Activated naive CD8-positive, alpha-beta T cell treated with anti-CD3 and anti-CD28 coated beads for 36 hours (primary cell): Measurements from ENCODE around the gene TMEM167B. TPM values are rescaled to one million over a fixed set of nuclear protein-coding genes. Genes with fewer than 3 reads are reported as not detected.
A peak's percentile ranks its signal among the peaks of the same experiment; 100 is the strongest.

Experiments used
- DNase-seq: peaks from one replicate; pipeline ENCODE4 v3.0.0; 2021
- H3K27ac Mint-ChIP-seq: one replicate; pipeline ENCODE4 v1.8.0; 2022; ENCODE audit warnings: mild to moderate bottlenecking, moderate library complexity, mixed read lengths
- H3K27me3 Mint-ChIP-seq: one replicate; pipeline ENCODE4 v1.8.0; 2022; ENCODE audit warnings: mild to moderate bottlenecking, mixed read lengths
- H3K36me3 Mint-ChIP-seq: one replicate; pipeline ENCODE4 v1.8.0; 2021; ENCODE audit warnings: mild to moderate bottlenecking, mixed read lengths
- H3K4me1 Mint-ChIP-seq: one replicate; pipeline ENCODE4 v1.8.0; 2021; ENCODE audit warnings: mixed read lengths
- H3K4me3 Mint-ChIP-seq: one replicate; pipeline ENCODE4 v1.8.0; 2022; ENCODE audit warnings: mild to moderate bottlenecking, moderate library complexity, mixed read lengths
- H3K9me3 Mint-ChIP-seq: one replicate; pipeline ENCODE4 v1.8.0; 2022; ENCODE audit warnings: mixed read lengths
- total RNA-seq, 2 experiments: library from RNA; stranded (reverse); gene quantifications; one replicate each; pipeline ENCODE4 v1.2.3, GENCODE V29; 2021

TMEM167B gene
- total RNA-seq, 2 experiments from 2014 or later: 26.2 to 26.5 TPM

GRCh38 chr1:109094871-109095270 lies 4.3 kb downstream of the TMEM167B start:
- DNase-seq: no peak

GRCh38 chr1:109095631-109096030 lies 5.1 kb downstream of the TMEM167B start:
- Mint-ChIP-seq H3K27ac (no peak overlapping the region), H3K36me3 (peaks cover 19% of the 10 kb centered on the region), H3K4me1 (peaks cover 30% of the 10 kb centered on the region), H3K9me3 (no peaks in the 10 kb centered on the region), H3K4me3 (no peak overlapping the region), H3K27me3 (peaks cover 4% of the 10 kb centered on the region)
- no peak for DNase-seq

More at GRCh38 chr1:109094871-109095270, 4.3 kb downstream of the TMEM167B start:
- no peak overlapping the region for H3K4me3 Mint-ChIP-seq
- H3K9me3 Mint-ChIP-seq: no peaks in the 10 kb centered on the region
- no peak overlapping the region for H3K27ac Mint-ChIP-seq
- peaks cover 31% of the 10 kb centered on the region for H3K4me1 Mint-ChIP-seq
- peaks cover under 1% of the 10 kb centered on the region for H3K27me3 Mint-ChIP-seq
- peaks cover 18% of the 10 kb centered on the region for H3K36me3 Mint-ChIP-seq

GRCh38 chr1:109096120-109096519 lies 5.6 kb downstream of the TMEM167B start:
- no peak overlapping the region for H3K4me3 Mint-ChIP-seq
- H3K9me3 Mint-ChIP-seq: no peaks in the 10 kb centered on the region
- no peak overlapping the region for H3K27ac Mint-ChIP-seq
- peaks cover 4% of the 10 kb centered on the region for H3K27me3 Mint-ChIP-seq
- H3K36me3 Mint-ChIP-seq: peaks cover 24% of the 10 kb centered on the region
- no peak for DNase-seq
- H3K4me1 Mint-ChIP-seq: peaks cover 32% of the 10 kb centered on the region

- peak; percentile 96 for DNase-seq
- peaks cover 4% of the 10 kb centered on the region for H3K27me3 Mint-ChIP-seq
- peaks cover 37% of the 10 kb centered on the region for H3K36me3 Mint-ChIP-seq
- peak overlapping the region; percentile 97 for H3K27ac Mint-ChIP-seq
- H3K4me3 Mint-ChIP-seq: peak overlapping the region; percentile 100
- H3K4me1 Mint-ChIP-seq: peaks cover 14% of the 10 kb centered on the region
- no peaks in the 10 kb centered on the region for H3K9me3 Mint-ChIP-seq
These were observed 9.6 kb downstream of the TMEM167B start for GRCh38 chr1:109099938-109100773.

- H3K9me3 Mint-ChIP-seq: no peaks in the 10 kb centered on the region
These were observed 14.0 kb downstream of the TMEM167B start for GRCh38 chr1:109104364-109105151.

GRCh38 chr1:109105881-109106280 lies 15.3 kb downstream of the TMEM167B start:
- Mint-ChIP-seq H3K27me3 (peaks cover 2% of the 10 kb centered on the region), H3K9me3 (no peaks in the 10 kb centered on the region), H3K4me1 (peaks cover 18% of the 10 kb centered on the region), H3K36me3 (peaks cover 29% of the 10 kb centered on the region), H3K27ac (peak overlapping the region; percentile 52), H3K4me3 (no peak overlapping the region)
- no peak for DNase-seq

More at GRCh38 chr1:109104364-109105151, 14.0 kb downstream of the TMEM167B start:
- H3K4me1 Mint-ChIP-seq: peaks cover 13% of the 10 kb centered on the region
- peaks cover 37% of the 10 kb centered on the region for H3K36me3 Mint-ChIP-seq
- peak overlapping the region; percentile 9 for H3K27ac Mint-ChIP-seq
- H3K4me3 Mint-ChIP-seq: no peak overlapping the region
- DNase-seq: no peak
- H3K27me3 Mint-ChIP-seq: peaks cover 4% of the 10 kb centered on the region

GRCh38 chr1:109107785-109108184 lies 17.2 kb downstream of the TMEM167B start:
- Mint-ChIP-seq H3K36me3 (peaks cover 14% of the 10 kb centered on the region), H3K4me1 (peaks cover 13% of the 10 kb centered on the region), H3K9me3 (no peaks in the 10 kb centered on the region), H3K27me3 (peaks cover 5% of the 10 kb centered on the region), H3K27ac (no peak overlapping the region), H3K4me3 (no peak overlapping the region)
- no peak for DNase-seq

GRCh38 chr1:109109906-109110305 lies 19.3 kb downstream of the TMEM167B start:
- Mint-ChIP-seq H3K4me1 (peaks cover 29% of the 10 kb centered on the region), H3K4me3 (no peak overlapping the region), H3K27me3 (peaks cover 8% of the 10 kb centered on the region), H3K9me3 (no peaks in the 10 kb centered on the region), H3K27ac (peak overlapping the region; percentile 4), H3K36me3 (no peaks in the 10 kb centered on the region)
- DNase-seq: peak; percentile 10

GRCh38 chr1:109111386-109112055 lies 21.0 kb downstream of the TMEM167B start:
- Mint-ChIP-seq H3K4me3 (no peak overlapping the region), H3K27me3 (peaks cover 8% of the 10 kb centered on the region), H3K4me1 (peaks cover 42% of the 10 kb centered on the region), H3K36me3 (peaks cover 2% of the 10 kb centered on the region), H3K9me3 (peaks cover 2% of the 10 kb centered on the region), H3K27ac (no peak overlapping the region)
- DNase-seq: no peak

- Mint-ChIP-seq H3K36me3 (peaks cover 2% of the 10 kb centered on the region), H3K4me3 (no peak overlapping the region), H3K27me3 (peaks cover 8% of the 10 kb centered on the region)
These were observed 21.6 kb downstream of the TMEM167B start for GRCh38 chr1:109112056-109112651.

GRCh38 chr1:109112652-109113285 lies 22.2 kb downstream of the TMEM167B start:
- Mint-ChIP-seq H3K4me1 (peaks cover 45% of the 10 kb centered on the region), H3K36me3 (peaks cover 2% of the 10 kb centered on the region), H3K27ac (peak overlapping the region; percentile 81), H3K4me3 (peak overlapping the region; percentile 69), H3K9me3 (peaks cover 2% of the 10 kb centered on the region), H3K27me3 (peaks cover 8% of the 10 kb centered on the region)
- peak; percentile 88 for DNase-seq

More at GRCh38 chr1:109112056-109112651, 21.6 kb downstream of the TMEM167B start:
- Mint-ChIP-seq H3K4me1 (peaks cover 45% of the 10 kb centered on the region), H3K9me3 (peaks cover 2% of the 10 kb centered on the region), H3K27ac (peak overlapping the region; percentile 81)
- no peak for DNase-seq

GRCh38 chr1:109113590-109114341 lies 23.2 kb downstream of the TMEM167B start, which contains the start of gene ELAPOR1:
TSS of gene ELAPOR1 (plus strand) at chr1:109114115. CDS start at chr1:109114184, 69 bp downstream.
- peaks cover 8% of the 10 kb centered on the region for H3K27me3 Mint-ChIP-seq
- peak; percentile 84 for DNase-seq
- peak within 1 kb of the TSS; percentile 81 for H3K27ac Mint-ChIP-seq
- peaks cover 45% of the 10 kb centered on the region for H3K4me1 Mint-ChIP-seq
- peaks cover 2% of the 10 kb centered on the region for H3K36me3 Mint-ChIP-seq
- peaks cover 2% of the 10 kb centered on the region for H3K9me3 Mint-ChIP-seq
- peak within 1 kb of the TSS; percentile 79 for H3K4me3 Mint-ChIP-seq

GRCh38 chr1:109114342-109114674 lies 23.7 kb downstream of the TMEM167B start:
- H3K4me1 Mint-ChIP-seq: peaks cover 45% of the 10 kb centered on the region
- peak overlapping the region; percentile 30 for H3K27ac Mint-ChIP-seq
- peaks cover 2% of the 10 kb centered on the region for H3K9me3 Mint-ChIP-seq
- H3K27me3 Mint-ChIP-seq: peaks cover 8% of the 10 kb centered on the region
- H3K36me3 Mint-ChIP-seq: peaks cover 2% of the 10 kb centered on the region
- no peak for DNase-seq
- peak overlapping the region; percentile 79 for H3K4me3 Mint-ChIP-seq
